Measurements from ENCODE around the gene OBP2B. TPM values are rescaled to one million over a fixed set of nuclear protein-coding genes. Genes with fewer than 3 reads are reported as not detected.
"Not testable (repeated sequence)": the region's sequence is repeated elsewhere in the genome, so short reads cannot be mapped to it uniquely, and the experiment has no call there.

The OBP2B gene
- polyA plus RNA-seq, 3 donors = 0.14 to 0.41 (median 0.32) TPM

- not testable (repeated sequence) for DNase-seq
These were observed 14.2 kb upstream of the OBP2B start for GRCh38 chr9:133223159-133223756.

- not testable (repeated sequence) for DNase-seq
These were observed 12.9 kb upstream of the OBP2B start for GRCh38 chr9:133221994-133222393.

- DNase-seq = no peak
These were observed 12.2 kb upstream of the OBP2B start for GRCh38 chr9:133221177-133221809.

- not testable (repeated sequence) for DNase-seq
These were observed 9.3 kb upstream of the OBP2B start for GRCh38 chr9:133218049-133218975.

- not testable (repeated sequence) for DNase-seq
These were observed 8.4 kb upstream of the OBP2B start for GRCh38 chr9:133217333-133217988.

- DNase-seq = not testable (repeated sequence)
These were observed 5.2 kb upstream of the OBP2B start for GRCh38 chr9:133214276-133214675.

- DNase-seq = no peak
These were observed 1.6 kb upstream of the OBP2B start for GRCh38 chr9:133210609-133211008.

GRCh38 chr9:133210202-133210532, 1.1 kb upstream of the OBP2B start:
- DNase-seq = no peak

GRCh38 chr9:133209327-133210201, 514 bp upstream of the OBP2B start:
- DNase-seq = not testable (repeated sequence)

- DNase-seq = not testable (repeated sequence)
These were observed 725 bp downstream of the OBP2B start for GRCh38 chr9:133208171-133208879.

GRCh38 chr9:133207540-133208170, 1.4 kb downstream of the OBP2B start:
- no peak for DNase-seq

GRCh38 chr9:133207021-133207531, 2.0 kb downstream of the OBP2B start:
- DNase-seq = no peak

- no peak for DNase-seq
These were observed 2.8 kb downstream of the OBP2B start for GRCh38 chr9:133205996-133206931.

GRCh38 chr9:133205481-133205887, 3.6 kb downstream of the OBP2B start:
- DNase-seq = not testable (repeated sequence)

GRCh38 chr9:133204993-133205336, 4.1 kb downstream of the OBP2B start:
- no peak for DNase-seq

GRCh38 chr9:133204335-133204992, 4.6 kb downstream of the OBP2B start:
- no peak for DNase-seq

GRCh38 chr9:133203506-133204075, 5.5 kb downstream of the OBP2B start:
- no peak for DNase-seq

Measured in renal pelvis (tissue), 4 donors.